ENCODE data around the gene MIPOL1.

Gene MIPOL1

GRCh38 chr14:37597914-37598746 is 400.4 kb downstream of the MIPOL1 start:
- peak; percentile 22 for DNase-seq (ENCODE audit: low spot score)

GRCh38 chr14:37598747-37599506 is 401.2 kb downstream of the MIPOL1 start:
- no peak for DNase-seq (ENCODE audit: low spot score)

- no peak for DNase-seq (ENCODE audit: low spot score)
Measured at GRCh38 chr14:37599507-37600368, 402.0 kb downstream of the MIPOL1 start.

GRCh38 chr14:37600880-37601741 is 403.4 kb downstream of the MIPOL1 start:
- DNase-seq (ENCODE audit: low spot score), result no peak

GRCh38 chr14:37601865-37602264 is 404.1 kb downstream of the MIPOL1 start:
- DNase-seq (ENCODE audit: low spot score), result no peak

Data from germinal center (tissue), 1 donor.